ENCODE data around the gene TUT4. TPM values are rescaled to one million over a fixed set of nuclear protein-coding genes. Genes with fewer than 3 reads are reported as not detected.

The TUT4 gene, protein sequence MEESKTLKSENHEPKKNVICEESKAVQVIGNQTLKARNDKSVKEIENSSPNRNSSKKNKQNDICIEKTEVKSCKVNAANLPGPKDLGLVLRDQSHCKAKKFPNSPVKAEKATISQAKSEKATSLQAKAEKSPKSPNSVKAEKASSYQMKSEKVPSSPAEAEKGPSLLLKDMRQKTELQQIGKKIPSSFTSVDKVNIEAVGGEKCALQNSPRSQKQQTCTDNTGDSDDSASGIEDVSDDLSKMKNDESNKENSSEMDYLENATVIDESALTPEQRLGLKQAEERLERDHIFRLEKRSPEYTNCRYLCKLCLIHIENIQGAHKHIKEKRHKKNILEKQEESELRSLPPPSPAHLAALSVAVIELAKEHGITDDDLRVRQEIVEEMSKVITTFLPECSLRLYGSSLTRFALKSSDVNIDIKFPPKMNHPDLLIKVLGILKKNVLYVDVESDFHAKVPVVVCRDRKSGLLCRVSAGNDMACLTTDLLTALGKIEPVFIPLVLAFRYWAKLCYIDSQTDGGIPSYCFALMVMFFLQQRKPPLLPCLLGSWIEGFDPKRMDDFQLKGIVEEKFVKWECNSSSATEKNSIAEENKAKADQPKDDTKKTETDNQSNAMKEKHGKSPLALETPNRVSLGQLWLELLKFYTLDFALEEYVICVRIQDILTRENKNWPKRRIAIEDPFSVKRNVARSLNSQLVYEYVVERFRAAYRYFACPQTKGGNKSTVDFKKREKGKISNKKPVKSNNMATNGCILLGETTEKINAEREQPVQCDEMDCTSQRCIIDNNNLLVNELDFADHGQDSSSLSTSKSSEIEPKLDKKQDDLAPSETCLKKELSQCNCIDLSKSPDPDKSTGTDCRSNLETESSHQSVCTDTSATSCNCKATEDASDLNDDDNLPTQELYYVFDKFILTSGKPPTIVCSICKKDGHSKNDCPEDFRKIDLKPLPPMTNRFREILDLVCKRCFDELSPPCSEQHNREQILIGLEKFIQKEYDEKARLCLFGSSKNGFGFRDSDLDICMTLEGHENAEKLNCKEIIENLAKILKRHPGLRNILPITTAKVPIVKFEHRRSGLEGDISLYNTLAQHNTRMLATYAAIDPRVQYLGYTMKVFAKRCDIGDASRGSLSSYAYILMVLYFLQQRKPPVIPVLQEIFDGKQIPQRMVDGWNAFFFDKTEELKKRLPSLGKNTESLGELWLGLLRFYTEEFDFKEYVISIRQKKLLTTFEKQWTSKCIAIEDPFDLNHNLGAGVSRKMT (N-terminal part only)
- total RNA-seq: 12.9 and 13.8 TPM in 2 replicates

GRCh38 chr1:52552505-52553361 is at the start of gene TUT4:
Gene TUT4 (minus strand): TSS chr1:52553092. CDS start chr1:52526280, 26,812 bp downstream.

DNA sequence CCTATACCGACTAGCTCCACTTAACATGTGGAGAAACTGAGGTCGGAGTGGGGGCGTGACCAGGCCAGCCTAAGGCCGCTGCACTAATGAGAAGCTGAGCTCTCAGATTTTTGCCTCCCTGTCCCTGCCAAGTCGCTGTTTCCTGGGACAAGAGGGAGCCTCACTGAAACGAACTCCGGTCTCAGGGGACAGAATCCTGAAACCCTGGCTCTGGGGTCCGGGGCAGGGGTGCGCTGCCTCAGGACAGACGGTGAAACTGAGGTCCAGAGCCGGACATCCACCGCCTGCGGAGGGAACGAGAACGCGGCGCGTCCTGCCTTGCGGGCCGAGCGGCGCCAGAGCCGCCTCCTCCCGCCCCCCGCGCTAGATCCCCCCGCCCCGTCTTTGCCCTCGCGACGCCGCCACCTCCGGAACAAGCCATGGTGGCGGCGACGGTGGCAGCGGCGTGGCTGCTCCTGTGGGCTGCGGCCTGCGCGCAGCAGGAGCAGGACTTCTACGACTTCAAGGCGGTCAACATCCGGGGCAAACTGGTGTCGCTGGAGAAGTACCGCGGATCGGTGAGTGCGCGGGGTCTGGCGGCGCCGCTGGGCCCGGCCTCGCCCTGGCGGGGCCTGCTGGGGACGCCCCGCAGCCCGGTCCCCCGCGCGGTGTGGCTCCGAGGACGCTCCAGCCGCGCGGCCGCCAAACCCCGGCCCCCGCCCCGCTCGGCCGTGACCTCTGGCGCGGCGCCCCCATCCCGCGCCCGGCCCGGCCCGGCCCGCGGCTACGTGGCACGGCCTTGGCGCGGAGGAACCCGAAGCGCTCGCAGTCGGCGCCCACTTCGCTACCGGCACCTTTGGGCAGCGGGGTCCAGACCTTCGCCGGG is 49.3 kb upstream of the TUT4 start, which contains the start of gene GPX7:
Gene GPX7, plus strand, starts transcription at position 381 of the 865 bp plus-strand sequence. Its CDS starts 39 bp downstream, at position 420.

DNA sequence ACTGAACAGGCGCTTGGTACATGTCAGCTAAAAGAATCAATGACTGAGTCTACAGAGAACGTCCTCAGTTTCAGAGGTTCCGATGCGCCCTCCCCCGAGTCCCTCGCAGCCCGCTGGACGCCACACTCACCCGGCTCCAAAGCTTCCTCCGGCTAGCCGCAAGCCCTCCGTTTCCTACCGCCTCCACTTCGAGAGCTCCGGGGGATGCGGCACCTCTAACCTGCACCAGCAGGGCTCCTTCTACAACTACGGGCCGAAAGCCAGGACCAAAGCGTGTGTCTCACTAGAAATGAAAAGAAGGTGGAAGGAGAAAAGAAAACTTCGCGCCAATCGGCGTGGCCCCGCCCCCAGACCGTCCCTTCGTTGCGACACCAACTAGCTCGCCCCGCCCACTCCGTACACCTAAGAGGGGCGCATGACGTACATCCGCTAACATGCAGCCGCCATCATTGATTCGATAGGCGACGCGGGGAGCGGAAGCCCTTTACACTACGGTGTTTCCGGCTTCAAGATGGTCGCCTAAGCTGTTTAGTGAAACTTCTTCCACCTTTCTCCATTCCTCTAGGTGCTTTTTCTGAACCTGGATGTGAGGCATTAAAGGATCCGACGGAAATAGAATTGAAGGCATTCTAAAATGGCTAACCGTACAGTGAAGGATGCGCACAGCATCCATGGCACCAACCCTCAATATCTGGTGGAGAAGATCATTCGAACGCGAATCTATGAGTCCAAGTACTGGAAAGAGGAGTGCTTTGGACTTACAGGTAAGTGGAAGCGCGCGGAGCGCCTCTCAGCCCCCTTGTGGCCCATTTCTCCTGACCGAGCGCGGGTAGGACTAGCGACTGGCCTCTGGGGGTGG is 148.5 kb downstream of the TUT4 start, which contains the start of the genes ORC1 and PRPF38A:
Gene ORC1, minus strand, starts transcription at position 308 of the 859 bp plus-strand sequence. CDS start 2,200 bp downstream, outside the sequence.
Gene PRPF38A, plus strand, starts transcription at position 487 of the 859 bp plus-strand sequence. Its CDS starts 148 bp downstream, at position 635.

Other genes with a start within 250 kb of the TUT4 start
- gene CC2D1B, start 186.9 kb downstream of the TUT4 start, total RNA-seq: 22.1 and 24.7 TPM in 2 replicates
- 13.1 and 14.5 TPM in 2 replicates for gene ORC1, start 148.7 kb downstream of the TUT4 start, total RNA-seq
- 14.0 and 19.2 TPM in 2 replicates for gene PRPF38A, start 148.5 kb downstream of the TUT4 start, total RNA-seq
- gene GPX7, start 49.3 kb upstream of the TUT4 start, total RNA-seq: 52.2 and 55.5 TPM in 2 replicates
- gene SHISAL2A, start 80.1 kb upstream of the TUT4 start, total RNA-seq: not detected in 2 replicates
- gene COA7, start 145.3 kb upstream of the TUT4 start, total RNA-seq: 9.5 and 9.9 TPM in 2 replicates
- 19.5 and 25.6 TPM in 2 replicates for gene ZYG11B, start 173.4 kb upstream of the TUT4 start, total RNA-seq